CD4-positive, alpha-beta T cell treated with Interleukin-4 for 1 hour (primary cell): ENCODE measurements around the gene CCNY.

Experiments used
- DNase-seq, 2 donors: peaks; one replicate each; pipeline ENCODE4 v3.0.0-alpha.2; 2020 to 2022

Gene CCNY

DNA sequence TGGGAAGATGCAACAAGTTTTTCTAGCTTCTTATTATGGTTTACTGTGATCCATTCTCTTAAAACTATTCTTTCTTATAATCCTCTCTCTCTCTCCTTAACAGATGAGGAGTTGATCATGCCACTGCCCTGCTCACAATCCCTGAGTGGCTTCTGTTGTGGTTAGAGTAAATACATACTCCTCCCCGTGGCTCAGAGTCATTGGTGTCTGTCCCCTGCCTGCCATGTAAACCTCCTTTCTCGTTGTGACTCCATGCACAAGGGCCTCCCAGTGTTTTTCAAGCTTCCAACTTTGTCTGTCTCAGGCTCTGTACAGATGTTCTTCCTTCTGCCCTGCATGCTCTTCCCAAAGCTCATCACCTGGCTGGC is 20.4 kb downstream of the CCNY start:
- DNase-seq, result no peak

DNA sequence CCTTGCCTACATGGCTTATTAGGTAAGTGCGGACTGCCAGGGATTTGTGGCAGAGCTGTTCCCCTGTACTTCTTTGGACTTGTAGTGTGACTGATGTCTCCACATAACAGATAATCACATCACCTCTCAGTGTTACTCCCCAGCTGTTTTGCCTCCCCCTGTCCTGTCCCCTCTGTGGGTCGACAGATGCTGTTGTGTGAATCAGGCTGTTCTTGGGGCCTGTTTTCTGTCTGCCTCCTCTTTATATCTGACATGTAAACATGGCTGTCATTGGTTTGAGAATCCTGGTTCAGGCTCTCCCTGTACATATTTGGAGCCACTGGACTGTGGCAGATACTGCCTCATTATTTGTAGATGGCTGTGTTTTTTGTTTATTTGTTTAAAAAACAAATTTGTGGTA is 22.7 kb downstream of the CCNY start:
- no peak for DNase-seq

DNA sequence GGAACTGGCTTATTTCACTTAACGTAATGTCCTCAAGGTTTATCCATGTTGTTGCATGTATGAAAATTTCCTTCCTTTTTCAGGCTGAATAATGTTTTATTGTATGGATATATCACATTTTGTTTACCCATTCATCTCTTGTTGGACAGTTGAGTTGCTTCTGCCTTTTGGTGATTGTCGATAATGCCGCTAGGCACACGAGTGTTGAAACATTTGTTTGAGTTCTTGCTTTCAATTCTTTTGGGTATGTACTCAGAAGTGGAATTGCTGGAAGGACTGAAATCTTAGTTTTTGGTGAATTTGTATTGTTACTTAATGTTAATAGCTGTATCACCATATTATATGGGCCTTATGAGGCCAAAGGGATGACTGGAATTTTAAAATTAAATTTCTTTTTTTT is 23.6 kb downstream of the CCNY start:
- DNase-seq, result no peak

DNA sequence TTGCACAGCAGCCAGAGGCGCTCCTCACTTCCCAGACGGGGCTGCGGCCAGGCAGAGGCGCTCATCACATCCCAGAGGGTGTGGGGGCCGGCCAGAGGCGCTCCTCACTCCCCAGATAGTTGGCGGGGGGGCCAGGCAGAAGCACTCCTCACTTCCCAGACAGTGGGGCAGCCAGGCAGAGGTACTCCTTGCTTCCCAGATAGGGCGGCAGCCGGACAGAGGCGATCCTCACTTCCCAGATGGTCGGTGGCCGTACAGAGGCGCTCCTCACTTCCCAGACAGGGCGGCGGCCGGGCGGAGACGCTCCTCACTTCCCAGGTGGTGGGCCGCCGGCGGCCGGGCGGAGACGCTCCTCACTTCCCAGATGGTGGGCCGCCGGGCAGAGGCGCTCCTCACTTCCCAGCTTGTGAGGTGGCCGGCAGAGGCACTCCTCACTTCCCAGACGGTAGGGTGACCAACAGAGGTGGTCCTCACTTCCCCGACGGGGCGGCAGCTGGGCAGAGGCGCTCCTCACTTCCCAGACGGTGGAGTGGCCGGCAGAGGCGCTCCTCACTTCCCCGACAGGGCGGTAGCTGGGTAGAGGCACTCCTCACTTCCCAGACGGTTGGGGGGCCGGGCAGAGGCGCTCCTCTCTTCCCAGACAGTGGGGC is 26.5 kb downstream of the CCNY start:
- DNase-seq, result no peak

DNA sequence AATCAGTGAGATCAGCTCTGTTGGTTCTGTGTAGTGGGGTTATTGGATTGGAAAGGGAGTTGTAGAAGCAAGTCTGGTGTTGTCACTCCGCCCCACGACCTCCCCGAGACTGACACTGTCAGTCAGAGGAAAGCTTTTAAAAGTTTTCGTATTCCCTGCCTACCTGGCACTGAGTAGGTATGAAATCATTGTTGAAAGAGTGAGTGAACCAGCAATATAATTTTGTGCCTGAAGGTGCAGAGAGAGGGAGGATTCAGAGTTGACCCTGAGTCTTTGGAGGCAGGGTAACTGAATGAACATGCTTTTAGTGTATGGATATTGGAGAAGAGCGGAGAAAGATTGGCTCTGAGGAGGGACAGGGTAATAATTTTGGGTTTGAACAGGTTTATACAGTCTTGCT is 27.3 kb downstream of the CCNY start:
- DNase-seq, result no peak

DNA sequence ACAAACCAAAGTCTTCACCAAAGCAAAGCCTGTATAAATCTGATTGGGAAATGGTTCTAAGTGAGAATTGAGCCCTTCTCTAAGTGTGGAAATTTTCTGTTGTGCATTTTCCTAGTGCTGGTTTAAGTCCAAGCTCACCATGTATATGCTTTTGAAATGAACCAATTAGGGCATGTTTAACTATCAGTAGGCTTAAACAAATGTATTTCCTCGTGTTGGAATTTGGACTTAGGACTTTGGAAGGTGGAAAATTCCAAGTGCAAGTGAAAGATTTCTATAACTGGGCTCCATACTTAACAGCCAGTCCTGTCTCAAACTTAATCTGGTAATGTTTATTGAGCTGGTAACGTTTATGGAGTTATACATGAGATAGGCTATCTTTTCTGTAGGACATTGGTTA is 28.5 kb downstream of the CCNY start:
- DNase-seq, result no peak

DNA sequence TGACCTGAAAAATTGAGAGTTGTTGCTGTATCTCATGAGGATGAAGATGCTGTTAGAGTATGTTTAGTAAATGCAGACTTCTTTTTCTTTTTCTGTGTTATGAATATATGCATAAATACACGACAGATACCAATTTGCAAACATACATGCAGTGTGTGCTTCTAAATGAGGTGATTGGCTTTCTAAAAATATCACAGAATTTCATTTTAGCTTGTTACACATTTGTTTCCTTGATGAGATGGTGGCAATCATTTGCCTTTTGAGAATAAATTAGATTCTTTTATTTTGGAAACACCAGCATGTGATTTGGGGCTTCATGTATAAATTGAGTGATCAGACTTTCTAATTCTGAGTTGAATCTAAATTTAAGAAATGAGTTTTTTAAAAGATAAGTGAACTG is 29.7 kb downstream of the CCNY start:
- no peak for DNase-seq

DNA sequence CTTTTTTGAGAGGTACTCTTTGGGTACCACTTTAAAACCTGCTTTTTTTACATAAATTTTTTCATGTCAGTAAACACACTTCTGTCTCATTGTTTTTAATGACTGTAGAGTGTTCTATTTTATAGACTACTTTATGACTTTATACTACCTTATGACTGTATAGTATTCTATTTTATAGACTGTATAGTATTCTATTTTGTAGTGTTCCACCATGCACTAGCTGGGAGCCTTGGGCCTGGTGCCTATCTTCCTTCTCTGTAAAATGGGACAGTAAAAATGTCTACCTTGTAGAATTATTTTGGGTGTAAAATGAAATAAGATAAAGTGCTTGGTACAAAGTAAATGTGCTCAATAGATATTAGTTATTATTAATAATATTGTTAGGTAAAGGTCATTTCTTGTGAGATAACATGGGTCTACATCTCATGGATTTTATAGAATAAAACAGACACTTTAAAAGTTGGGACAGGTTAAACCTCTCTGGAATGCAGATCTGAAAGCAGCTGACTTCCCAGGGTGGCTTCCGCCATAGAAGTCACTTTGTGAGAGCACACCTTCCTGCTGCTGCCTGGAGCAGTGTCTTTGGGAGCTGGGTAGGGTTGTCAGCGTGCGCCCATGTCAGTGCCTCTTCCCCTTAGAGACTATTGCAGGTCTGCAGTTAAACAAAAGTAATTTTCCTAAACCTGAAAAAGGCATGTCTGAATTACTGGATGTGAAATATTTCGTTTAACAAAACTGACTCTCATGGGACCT is 31.0 kb downstream of the CCNY start:
- DNase-seq, result no peak

DNA sequence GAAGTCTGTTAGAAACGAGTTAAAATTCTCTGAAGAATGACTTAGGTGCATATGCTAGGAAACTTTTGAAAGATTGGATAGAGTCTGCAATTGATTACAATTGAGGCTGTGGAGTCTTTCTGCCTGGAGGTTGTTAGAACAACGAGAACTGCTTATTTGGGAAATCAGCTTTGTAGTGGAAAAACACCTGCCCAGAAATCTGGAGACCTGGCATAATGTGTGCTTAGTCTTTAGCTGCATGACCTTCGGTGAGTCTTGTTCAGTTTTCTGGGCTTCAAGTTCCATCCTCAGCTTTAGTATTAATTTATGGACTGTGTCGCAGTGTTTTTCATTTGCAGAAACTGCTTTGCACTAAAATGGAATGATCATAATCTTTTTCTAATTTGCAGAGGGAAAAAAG is 31.7 kb downstream of the CCNY start:
- no peak for DNase-seq

DNA sequence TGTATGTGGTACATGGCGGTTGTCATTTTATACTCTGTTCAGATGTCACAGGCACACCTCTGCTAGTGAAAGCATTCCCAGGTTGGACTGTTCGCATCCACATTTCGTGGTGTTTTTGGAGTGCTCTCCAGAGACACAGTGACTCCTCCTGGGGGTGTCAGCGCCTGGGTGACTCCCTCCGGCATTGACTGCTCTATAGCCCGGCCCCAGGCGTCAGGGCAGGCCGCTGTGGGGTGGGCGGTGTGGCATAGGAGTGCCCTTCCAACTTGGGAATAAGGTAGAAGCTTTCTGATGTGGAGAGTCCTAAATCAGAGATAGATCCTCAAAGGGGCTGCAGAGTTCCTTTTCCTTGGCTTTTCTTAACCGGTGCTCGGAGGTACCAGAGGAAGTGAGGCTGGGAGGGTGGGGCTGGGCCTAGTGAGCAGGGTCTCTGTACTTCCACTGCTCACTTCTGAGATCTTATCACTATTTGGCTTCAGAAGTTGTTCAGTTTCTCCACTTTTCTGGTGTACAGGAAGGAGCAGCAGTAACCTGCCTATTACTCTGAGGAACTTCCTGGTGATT is 32.3 kb downstream of the CCNY start:
- no peak for DNase-seq

DNA sequence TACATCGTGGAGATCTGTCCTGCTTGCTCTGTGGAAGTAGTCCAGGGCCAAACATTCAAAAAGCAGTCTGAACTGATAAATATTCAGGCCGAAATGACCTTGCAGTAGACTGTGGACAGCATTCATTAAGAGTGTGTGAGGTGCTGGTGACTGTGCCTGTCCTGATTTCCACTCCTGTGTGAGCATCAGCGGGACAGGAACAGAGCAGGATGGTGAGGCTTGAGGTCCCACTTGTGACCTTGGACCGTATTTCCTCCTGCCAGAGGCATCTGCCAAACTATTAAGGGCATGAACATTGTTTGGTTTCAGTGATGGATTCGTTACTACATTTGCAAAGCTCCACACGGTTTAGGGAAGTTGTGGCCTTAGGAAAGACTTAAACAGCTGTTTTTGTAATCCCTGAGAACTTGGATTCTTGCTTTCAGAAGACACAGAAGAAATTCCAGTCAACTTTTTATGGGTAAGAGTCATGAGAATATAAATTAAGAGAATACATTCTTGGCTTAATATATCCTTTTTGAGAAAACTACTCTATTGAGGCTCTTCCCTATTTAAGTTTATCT is 32.8 kb downstream of the CCNY start:
- no peak for DNase-seq

DNA sequence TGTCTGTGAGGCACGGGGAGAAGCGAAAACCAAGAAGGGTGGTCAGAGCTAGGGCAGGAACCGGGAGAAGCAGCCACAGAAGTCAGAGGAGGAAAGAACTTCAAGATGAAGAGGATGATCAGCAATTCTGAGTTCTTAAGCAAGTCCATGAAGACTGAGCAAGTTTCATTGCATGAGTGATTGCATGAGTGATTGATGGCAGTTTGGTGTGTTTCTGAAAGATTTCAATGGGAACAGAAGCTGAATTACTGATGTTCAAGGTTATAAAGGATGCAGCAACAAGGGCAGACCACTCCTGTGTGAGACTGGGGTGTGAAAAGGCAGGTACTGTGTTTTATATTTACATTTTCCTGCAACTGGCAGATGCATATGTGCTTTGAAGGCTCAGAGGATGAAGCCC is 35.4 kb downstream of the CCNY start:
- no peak for DNase-seq

DNA sequence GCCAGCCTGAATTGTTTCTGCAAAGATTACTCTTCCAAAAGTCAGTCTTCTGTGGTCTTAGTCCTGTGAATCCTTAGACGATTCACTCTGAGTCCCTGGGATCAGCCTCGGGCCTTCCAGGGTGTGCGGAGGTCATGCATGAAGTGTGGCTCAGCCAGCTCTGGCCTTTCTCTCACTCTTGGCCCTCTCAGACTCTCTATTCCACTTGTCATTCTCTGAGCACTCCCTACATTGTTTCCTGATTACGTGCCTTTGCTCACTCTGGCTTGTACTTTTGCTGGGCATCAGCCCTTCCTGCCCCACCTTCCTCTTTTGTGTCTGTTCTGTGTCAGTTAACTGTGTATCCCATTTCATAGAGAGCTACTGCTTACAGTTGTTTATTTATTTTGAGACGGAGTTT is 36.0 kb downstream of the CCNY start:
- no peak for DNase-seq

DNA sequence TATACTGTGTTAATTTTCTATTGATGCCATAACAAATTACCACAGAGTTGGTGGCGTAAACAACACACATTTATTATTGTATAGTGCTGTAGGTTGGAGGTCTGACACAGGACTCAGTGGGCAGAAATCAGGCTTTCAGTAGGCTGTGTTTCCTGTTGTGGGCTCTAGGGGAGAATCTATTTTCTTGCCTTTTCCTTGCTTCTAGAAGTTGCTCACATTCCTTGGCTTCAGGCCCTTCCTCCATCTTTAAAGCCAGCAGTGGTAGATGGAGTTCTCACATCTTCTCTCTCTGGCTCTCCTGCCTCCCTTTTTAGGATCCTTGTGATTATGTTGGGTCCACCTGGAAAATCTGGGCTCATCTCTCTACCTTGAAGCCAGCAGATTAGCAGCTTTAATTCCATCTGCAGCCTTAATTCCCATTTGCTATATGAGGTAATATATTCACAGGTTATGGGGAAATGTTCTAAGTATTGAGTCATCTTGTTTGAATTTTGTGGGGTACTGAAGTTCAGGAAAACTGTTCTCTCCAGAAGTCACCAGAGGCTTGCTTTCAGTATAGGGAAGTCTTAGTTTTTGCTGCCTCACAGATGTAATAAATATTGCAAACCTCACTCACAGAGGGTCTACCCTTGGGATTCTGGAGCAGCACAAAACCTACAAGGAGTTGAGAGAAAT is 38.9 kb downstream of the CCNY start:
- no peak for DNase-seq

DNA sequence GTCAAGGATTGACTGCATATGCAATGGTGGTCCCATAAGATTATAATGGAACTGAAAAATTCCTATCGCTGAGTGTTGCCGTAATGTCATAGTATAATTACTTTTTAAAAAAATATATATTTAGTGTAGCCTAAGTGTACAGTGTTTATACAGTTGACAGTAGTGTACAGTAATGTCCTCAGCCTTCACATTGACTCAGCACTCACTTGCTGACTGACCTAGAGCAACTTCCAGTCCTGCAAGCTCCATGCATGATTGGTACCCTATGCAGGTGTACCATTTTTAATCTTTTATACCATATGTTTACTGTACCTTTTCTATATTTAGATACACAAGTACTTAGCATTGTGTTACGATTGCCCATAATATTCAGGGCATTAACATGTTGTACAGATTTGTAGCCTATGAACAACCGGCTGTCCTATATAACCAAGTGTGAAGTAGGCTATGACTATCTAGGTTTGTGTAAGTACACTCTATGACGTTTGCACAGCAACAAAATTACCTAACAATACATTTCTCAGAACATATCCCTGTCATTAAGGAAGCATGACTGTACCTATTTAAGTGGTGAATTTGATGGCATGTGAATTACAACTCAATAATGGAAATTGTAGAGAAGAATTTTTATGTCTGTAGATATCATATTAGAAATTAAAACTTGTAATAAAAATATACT is 40.9 kb downstream of the CCNY start:
- no peak for DNase-seq

DNA sequence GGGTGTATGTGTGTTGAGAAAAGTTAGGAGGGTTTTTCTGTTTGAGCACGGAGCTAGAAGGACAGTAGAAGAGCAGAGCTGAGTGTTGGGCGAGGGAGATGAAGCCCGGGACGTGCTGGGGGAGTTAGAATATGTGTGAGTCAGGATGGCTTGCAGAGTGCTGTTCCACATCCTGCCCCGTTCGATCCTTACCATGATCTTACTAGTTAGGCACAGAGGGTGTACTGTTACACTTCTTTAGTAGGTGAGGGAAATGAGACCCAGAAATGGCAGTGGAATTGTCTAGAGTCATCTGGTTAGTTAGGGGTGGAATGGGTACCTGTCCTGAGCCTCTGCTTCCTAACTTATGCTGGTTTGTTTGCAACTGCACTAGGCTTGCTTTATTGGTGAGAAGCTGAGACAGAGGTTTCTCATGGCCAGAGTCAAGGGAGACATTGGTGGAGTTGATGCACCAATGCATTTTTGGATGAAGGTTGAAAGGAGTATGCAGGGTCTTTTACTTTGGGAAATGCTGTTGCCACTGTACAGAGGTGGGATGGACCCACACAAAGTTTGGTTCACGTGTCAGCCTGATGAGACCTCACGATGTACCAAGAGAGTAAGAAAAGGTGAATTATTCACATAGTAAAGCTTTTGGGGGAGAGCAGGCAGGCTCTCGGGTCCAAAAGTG is 42.4 kb downstream of the CCNY start:
- no peak for DNase-seq

DNA sequence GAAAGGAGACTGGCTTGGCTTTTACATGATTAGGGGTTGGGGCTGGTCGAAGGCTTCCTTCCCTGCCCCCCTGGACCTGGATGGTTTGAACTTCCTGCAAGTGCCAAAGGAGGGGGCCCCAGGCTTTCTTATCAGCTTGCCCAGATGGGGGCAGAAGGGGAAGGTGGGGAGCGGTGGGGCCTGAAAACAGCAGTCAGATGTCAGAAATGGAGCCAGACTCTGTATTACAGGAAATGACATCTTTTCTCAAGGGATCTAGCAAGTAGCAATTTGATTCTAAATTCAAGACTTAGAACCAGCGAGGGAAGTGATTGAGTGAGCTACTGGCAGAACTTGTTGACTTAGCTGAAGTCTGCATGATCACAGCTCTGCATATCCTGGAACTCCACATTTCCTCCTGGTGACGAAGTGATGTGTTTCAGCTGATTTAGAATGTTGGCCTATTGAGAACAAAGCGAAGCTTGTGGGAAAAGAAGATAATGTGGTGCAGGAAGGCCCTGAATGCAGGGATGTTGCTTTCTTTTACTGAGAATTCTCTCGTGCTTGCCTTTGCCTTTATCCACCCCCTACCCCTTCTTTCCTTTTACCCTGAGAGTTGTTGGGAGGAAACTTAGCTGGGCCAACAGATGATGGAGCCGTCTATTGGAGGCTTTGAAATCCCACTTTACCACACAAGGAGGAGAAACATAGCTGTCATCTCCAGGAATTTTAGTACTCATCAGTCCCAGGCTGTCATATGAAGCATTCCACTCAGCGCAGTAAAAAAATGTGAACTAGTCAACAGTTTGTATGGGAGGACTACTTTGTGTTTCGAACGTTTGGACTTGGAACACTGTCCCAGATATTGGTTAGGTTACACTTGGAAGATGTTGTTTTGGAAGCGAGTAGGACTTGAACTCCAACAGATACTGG is 43.2 kb downstream of the CCNY start:
- DNase-seq, result peak in 1 of 2 donors; percentile 73

DNA sequence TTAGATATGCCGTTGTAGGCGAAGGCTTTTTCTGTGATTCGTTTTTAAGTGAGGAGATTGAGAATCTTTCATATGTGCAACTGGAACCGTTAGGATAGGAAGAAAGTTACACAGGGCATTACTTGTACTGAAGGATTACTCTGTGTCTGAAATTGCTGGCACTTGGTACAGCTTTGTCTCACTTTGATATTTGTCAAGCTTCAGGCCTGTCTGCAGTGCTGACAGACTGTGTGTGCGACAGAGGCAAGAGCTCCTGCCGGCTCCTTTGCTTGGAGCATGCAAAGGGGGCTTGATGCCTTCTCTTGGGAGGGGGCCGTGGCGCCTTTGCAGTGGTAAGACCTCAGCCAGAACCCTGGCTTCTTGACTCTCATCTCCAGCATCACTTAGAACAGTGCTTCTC is 45.8 kb downstream of the CCNY start:
- DNase-seq, result no peak

DNA sequence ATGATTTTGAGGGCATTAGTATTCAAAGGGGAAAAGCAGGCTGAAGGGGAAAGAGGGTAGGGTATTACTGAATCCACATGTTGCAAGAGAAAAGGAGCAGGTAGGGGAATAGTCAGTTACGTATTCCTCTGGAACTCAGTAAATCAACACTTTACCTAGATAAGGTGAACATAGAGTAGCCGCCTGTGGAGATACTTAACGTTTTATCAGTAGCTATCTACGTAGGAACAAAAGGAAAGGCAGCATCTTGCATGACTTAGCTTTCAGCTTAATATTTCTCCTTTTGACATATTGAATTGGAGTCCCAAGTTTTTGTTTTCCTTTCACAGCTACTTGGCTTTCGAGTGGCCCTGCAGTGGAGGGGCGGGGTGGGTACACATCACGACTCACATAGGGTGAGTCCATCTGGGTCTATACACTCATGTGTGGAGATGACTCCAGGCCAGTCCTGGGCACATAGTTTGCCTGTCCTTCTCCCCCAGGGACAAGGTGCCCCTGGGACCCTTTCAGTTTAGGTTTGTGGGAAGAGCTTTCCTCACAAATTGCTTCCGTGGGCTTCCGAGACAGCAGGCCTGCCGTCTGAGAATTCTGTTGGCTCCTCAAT is 48.1 kb downstream of the CCNY start:
- no peak for DNase-seq

DNA sequence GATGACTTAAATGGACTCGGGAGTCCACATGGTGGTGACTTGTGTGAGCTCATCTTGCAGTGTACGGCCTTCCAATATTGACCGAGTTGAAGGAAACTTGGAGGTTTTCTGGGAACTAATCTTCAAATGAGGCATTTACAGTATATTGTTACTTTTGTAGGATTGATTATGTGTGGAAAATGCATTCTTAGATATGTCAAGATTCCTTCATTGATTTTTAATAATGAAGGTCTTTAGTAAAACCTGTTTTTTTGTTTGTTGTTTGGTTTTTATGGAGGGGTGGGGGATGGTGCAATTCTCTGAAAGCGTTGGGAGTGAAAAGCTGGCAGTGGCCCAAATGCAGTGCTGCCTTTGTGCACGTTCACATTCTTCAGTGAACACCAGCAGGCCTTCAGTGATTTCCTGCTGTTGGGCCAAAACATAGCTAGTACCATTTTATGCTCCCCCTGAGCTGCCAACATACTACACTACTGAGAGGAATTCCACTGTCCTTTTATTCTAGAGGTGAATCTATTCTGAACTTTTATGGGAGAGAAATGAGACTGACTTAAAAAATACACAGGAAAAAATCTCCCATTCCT is 50.4 kb downstream of the CCNY start:
- DNase-seq, result no peak

DNA sequence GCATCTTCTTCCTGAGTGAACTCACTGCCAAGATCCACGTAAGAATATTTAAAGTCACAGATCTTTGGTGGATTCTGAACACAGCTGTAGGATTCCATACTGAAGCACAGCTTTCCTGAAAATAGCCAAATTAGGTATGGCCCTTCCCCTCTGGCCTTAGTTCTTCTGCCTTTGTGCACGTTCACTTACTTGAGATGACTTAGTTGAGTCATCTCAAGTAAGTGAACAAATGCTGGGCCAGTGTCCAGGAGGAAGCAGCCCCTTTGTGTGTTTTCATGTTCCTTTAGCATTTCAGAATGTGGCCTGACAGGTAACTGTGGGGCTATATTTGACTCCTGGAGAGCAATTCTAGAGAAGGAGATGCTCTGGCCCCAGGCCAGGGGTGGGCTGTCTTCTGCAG is 51.5 kb downstream of the CCNY start:
- no peak for DNase-seq
